Activated CD8-positive, alpha-beta memory T cell treated with anti-CD3 and anti-CD28 coated beads, Interleukin-2, amount 50 U/mL, for 4 hours (primary cell): ENCODE measurements around the gene LARP1.

Experiments
- DNase-seq: peaks from one replicate; pipeline ENCODE4 v3.0.0-alpha.2; 2020

The LARP1 gene

DNA sequence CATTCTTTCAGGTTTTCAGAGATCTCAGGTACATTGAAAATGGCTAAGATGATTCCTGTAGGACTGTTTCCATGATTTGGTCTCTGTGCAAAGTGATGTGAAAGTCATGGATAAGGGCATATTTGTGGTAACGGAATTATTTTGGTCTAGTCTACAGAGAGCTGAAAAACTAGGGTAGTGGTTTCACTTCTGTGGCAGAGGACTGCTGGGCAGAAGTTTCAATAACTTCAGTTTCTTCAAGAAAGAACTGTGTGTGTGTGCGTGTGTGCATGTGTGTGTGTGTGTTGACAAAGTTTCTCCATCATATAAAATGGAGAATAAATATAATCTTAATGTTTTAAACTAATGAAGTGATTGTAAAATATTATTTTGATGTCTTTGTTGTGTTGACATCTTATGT is 107.6 kb downstream of the LARP1 start:
- no peak for DNase-seq

DNA sequence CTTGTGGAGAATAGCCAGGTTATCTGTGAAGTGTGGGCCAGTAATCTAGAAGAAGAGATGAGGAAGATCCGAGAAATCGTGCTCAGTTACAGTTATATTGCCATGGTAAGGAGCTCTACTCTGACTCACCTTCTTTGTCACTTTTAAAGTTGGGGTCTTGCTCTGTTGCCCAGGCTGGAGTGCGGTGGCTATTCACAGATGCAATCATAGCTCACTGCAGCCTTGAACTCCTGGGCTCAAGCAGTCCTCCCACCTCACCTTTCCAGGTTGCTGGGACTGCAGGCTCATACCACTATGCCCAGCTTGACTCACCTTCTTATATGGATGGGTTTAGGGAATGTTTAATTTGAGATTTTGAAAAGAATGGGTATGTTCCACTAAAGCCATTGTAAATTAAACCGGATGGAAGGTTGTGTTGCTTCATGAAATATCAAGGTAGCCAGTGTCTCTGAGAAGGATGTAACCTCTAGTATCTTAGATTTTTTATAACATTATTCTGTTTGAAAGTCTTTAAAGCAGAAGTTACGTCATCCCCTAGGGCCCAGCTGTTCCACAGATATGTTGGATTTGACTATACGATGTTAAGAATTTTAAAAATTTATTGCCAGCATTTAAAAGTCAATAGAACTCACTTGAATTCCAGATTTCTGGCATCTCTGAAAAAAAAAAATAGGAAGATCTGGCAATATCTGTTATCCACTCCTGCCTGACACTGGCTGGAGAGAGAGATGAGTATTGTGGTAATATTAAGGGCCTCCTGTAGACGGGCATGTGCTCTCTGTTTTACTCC is 108.3 kb downstream of the LARP1 start:
- DNase-seq: no peak

DNA sequence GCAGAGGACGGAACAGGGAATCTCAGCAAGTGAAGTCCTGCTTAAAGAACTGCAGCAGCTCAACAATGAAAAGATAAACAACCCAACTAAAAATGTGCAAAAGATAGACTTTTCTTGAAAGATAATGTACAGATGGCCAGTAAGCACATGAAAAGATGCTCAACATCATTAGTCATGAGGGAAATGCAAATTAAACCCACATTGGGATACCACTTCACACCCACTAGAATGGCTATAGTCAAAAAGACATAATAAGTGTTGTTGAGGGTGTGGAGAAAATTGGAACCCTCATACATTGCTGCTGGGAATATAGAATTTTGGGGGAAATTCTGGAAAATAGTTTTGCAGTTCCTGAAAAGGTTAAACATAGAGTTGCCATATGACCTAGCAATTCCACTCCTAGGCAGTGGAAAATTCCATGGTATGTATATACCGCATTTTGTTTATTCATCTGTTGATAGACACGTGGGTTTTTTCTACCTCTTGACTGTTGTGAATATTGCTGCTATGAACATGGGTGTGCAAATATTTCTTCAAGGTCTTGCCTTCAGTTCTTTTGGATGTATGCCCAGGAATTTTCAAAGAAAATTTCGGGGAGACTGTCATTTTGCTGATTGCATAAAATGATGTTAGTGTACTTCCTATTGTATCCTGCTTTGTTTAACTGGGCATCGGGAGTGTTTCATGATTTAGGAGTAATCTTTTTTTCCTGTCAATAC is 110.4 kb downstream of the LARP1 start:
- no peak for DNase-seq

DNA sequence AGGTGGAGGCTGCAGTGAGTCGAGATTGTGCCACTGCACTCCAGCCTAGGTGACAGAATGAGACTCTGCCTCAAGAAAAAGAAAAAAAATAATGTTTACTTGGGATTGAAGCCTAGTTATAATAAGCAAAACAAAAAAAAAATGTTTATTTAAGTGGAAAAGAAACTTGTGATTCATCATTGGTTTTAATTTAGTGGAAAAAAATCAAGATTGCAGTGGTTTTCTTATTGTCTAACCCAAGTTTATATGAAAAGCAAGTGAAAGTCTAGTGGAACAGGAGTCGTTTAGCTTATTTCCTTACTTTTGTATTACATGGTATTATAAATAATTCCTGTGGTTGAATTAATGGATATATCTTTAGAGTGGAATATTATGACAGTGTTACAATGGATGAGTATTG is 111.7 kb downstream of the LARP1 start:
- DNase-seq: no peak
